Esophagus muscularis mucosa (tissue), 3 donors: ENCODE measurements around the gene FXYD6.

Source experiments
- CTCF ChIP-seq, 3 experiments: fragments of 200-600 bp in 2 of 3; fragments of 450-650 bp in 1 of 3; sonication (generic) in 2 of 3; IDR thresholded peaks; one replicate each; pipeline ENCODE4 v1.5.1; 2017 to 2019; ENCODE audit warnings: antibody characterized with exemption in 3 of 3, mild to moderate bottlenecking in 2 of 3, moderate library complexity in 1 of 3
- POLR2A ChIP-seq: fragments of 450-650 bp; IDR thresholded peaks from one replicate; pipeline ENCODE4 v1.6.1; 2017; ENCODE audit warnings: antibody characterized with exemption, moderate library complexity, mild to moderate bottlenecking, low read depth

GRCh38 chr11:117806846-117807245, 69.6 kb downstream of the FXYD6 start:
- TF ChIP-seq POLR2A (no peak), CTCF (IDR thresholded peaks at IDR 0.05) (no peak)
